Vagina (tissue), 2 donors: ENCODE data around the gene DPYSL4. TPM values are rescaled to one million over a fixed set of nuclear protein-coding genes. Genes with fewer than 3 reads are reported as not detected.

Source experiments
- DNase-seq, 2 donors: peaks; one replicate each; pipeline ENCODE4 v3.0.0-alpha.2; 2017; ENCODE audit errors: extremely low spot score in 2 of 2
- H3K27ac ChIP-seq: fragments of 200-600 bp; sonication (generic); one replicate; pipeline ENCODE4 v1.5.1; 2019
- H3K27me3 ChIP-seq: fragments of 200-600 bp; sonication (generic); one replicate; pipeline ENCODE4 v1.5.1; 2019
- H3K36me3 ChIP-seq, 2 donors: fragments of 200-600 bp; sonication (generic); one replicate each; pipeline ENCODE4 v1.5.1; 2017 to 2019
- H3K4me1 ChIP-seq: fragments of 200-600 bp; sonication (generic); one replicate; pipeline ENCODE4 v1.5.1; 2019
- H3K4me3 ChIP-seq, 2 donors: fragments of 200-600 bp; sonication (generic); 1 replicate in 1 of 2; 2 replicates in 1 of 2; pipeline ENCODE4 v1.5.1; 2016 to 2019
- H3K9me3 ChIP-seq: fragments of 200-600 bp; sonication (generic); one replicate; pipeline ENCODE4 v1.5.1; 2019
- CTCF ChIP-seq, 3 experiments: fragments of 450-650 bp in 2 of 3; fragments of 200-600 bp in 1 of 3; sonication (generic) in 1 of 3; IDR thresholded peaks; one replicate each; pipeline ENCODE4 v1.5.1; 2017 to 2019; ENCODE audit warnings: antibody characterized with exemption in 3 of 3, mild to moderate bottlenecking in 2 of 3, moderate library complexity in 2 of 3
- POLR2A ChIP-seq, 2 donors: fragments of 450-650 bp; IDR thresholded peaks; one replicate each; pipeline ENCODE4 v1.6.1; 2017; ENCODE audit warnings: antibody characterized with exemption in 2 of 2, mild to moderate bottlenecking in 2 of 2, moderate library complexity in 2 of 2
- POLR2AphosphoS5 ChIP-seq, 2 donors: sonication (generic); formaldehyde crosslinking; IDR thresholded peaks; one replicate each; pipeline ENCODE4 v1.9.0; 2017; ENCODE audit warnings: antibody characterized with exemption in 2 of 2, mild to moderate bottlenecking in 2 of 2, low read depth in 1 of 2; ENCODE audit not compliant: insufficient read depth in 1 of 2
- intact Hi-C: fragments of 100-400 bp; cut with DNase I; formaldehyde crosslinking; loops from one replicate; pipeline ENCODE4 v1.15.1; 2023
- total RNA-seq: library from RNA; depleted of rRNA; stranded (reverse); fragments of >200 nt; gene quantifications from one replicate; pipeline ENCODE4 v1.2.3, GENCODE V29; 2016

The DPYSL4 gene
- total RNA-seq, 1 donor from 2014 or later, result 0.49 TPM

GRCh38 chr10:132164761-132165278, 21.9 kb upstream of the DPYSL4 start:
- DNase-seq, result no peak
- Histone ChIP-seq H3K27me3 (no peaks in the 10 kb centered on the region), H3K36me3 (no peaks in the 10 kb centered on the region), H3K27ac (no peak overlapping the region), H3K4me1 (no peaks in the 10 kb centered on the region), H3K4me3 (no peak overlapping the region), H3K9me3 (no peaks in the 10 kb centered on the region)
- no peak for TF ChIP-seq POLR2A (IDR thresholded peaks at IDR 0.05)
- no peak for TF ChIP-seq CTCF (IDR thresholded peaks at IDR 0.05)
- TF ChIP-seq POLR2AphosphoS5 (IDR thresholded peaks at IDR 0.05; ENCODE audit: insufficient read depth in 1 of 2, low read depth in 1 of 2), result no peak
- intact Hi-C loops, result no loop called here

DNA sequence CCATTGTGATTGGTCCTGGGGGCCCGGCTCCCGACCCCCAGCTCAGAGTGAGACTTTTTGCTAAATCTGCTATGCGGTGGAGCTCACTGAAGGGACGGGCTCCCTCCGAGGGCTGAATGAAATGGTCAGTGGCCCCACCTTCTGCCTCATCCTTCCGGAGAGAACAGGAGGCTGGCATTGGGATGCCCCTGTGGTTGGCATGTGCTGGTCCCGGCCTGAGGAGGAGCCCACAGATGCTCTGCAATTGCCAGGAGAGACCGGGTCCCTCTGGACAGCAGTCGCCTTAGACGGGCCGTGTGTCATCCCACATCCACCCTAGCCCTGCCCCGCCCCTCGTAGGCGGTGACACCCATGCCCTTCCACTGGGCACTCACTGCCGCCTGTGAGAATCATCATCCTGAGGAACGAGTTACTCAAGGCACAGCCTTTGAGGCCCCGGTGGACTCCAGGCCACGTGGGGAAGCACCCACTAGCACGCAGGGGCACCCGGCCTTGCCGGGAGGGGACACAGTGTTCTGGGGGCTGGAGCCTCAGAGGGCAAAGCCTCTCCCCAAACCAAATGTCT, 21.2 kb upstream of the DPYSL4 start:
- DNase-seq, result no peak
- intact Hi-C loops, result no loop called here
- no peak for TF ChIP-seq POLR2A (IDR thresholded peaks at IDR 0.05)
- TF ChIP-seq POLR2AphosphoS5 (IDR thresholded peaks at IDR 0.05; ENCODE audit: insufficient read depth in 1 of 2, low read depth in 1 of 2), result no peak
- no peak for TF ChIP-seq CTCF (IDR thresholded peaks at IDR 0.05)
- no peak overlapping the region for H3K27ac ChIP-seq
- H3K36me3 ChIP-seq, result no peaks in the 10 kb centered on the region
- no peaks in the 10 kb centered on the region for H3K4me1 ChIP-seq
- H3K9me3 ChIP-seq, result no peaks in the 10 kb centered on the region
- no peaks in the 10 kb centered on the region for H3K27me3 ChIP-seq
- no peak overlapping the region for H3K4me3 ChIP-seq

GRCh38 chr10:132166216-132166950, 20.4 kb upstream of the DPYSL4 start:
- intact Hi-C loops, result no loop called here
- TF ChIP-seq POLR2A (IDR thresholded peaks at IDR 0.05) (no peak), POLR2AphosphoS5 (IDR thresholded peaks at IDR 0.05; ENCODE audit: insufficient read depth in 1 of 2, low read depth in 1 of 2) (no peak), CTCF (IDR thresholded peaks at IDR 0.05) (no peak)
- Histone ChIP-seq H3K9me3 (no peaks in the 10 kb centered on the region), H3K4me3 (no peak overlapping the region), H3K4me1 (no peaks in the 10 kb centered on the region), H3K36me3 (no peaks in the 10 kb centered on the region), H3K27me3 (no peaks in the 10 kb centered on the region), H3K27ac (no peak overlapping the region)
- no peak for DNase-seq

DNA sequence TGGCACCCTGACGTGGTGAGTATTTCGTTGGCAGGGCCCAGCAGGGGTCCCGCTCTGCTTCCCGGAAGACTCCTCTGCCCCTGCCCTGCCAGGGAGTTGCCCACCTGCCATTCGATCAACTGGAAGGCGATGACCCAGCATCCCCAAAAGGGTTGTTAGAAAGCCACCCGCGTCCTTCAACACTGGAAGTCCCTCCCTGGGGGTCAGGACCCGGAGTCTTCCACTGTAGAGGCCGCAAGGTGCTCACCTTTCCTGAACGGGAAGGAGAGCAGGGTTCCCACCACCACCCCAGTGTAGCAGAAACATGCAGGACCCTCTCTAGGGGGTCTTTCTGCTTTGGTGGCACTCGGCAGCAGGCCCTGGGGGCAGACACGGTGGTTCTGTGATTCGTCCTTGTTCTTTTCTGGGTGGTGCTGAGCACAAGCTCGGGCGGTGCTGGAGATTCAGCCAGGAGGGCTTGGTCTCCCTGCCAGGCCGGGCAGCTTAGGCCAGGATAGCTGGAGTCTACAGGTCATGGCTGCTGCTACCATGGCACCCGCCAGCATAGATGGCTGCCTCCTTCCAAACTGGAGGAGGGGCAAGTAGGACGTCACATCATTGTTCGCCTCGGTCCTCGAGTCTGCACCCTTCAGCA, 19.6 kb upstream of the DPYSL4 start:
- TF ChIP-seq POLR2AphosphoS5 (IDR thresholded peaks at IDR 0.05; ENCODE audit: insufficient read depth in 1 of 2, low read depth in 1 of 2) (no peak), CTCF (IDR thresholded peaks at IDR 0.05) (no peak), POLR2A (IDR thresholded peaks at IDR 0.05) (no peak)
- Histone ChIP-seq H3K4me3 (no peak overlapping the region), H3K4me1 (no peaks in the 10 kb centered on the region), H3K9me3 (no peaks in the 10 kb centered on the region), H3K36me3 (no peaks in the 10 kb centered on the region), H3K27me3 (no peaks in the 10 kb centered on the region), H3K27ac (no peak overlapping the region)
- intact Hi-C loops, result no loop called here
- DNase-seq, result no peak
